ENCODE data around the gene PRKG1. TPM values are rescaled to one million over a fixed set of nuclear protein-coding genes. Genes with fewer than 3 reads are reported as not detected.
A peak's percentile ranks its signal among the peaks of the same experiment; 100 is the strongest.

Gene PRKG1
- total and polyA plus RNA-seq, 2 donors (not counting 1 experiment from before 2014, with no cell fraction given) = 45.8 to 71.8 TPM

DNA sequence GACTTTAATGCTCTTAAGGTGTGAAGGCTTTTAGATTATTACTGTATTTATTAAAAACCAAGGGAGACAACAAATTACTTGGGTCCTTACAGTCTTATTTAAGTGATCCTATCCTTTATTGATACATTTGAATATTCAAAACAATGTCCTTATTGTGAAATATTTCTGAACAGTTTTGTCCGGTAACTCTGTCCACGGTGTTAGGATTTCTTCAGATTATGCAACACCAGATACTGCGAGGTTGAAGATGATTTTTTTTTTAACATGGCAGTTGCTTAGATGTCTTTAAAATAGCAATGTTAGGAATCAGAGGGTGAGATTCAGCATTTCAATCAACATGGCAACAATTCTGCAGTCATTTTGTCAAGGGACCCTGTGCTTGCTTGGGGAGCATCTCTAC, 448.6 kb downstream of the PRKG1 start:
- peak in 1 of 2 donors; percentile 17 for DNase-seq (ENCODE audit: low read depth in 2 of 2)
- no peaks in the 10 kb centered on the region for H4K20me1 ChIP-seq (ENCODE audit: control insufficient read depth, extremely low read depth, insufficient read depth, low read length)
- H3K4me2 ChIP-seq (ENCODE audit: extremely low read depth, insufficient read depth, low read length) = no peak overlapping the region
- H3K27ac ChIP-seq (ENCODE audit: insufficient read depth, low read length) = no peak overlapping the region
- H3K79me2 ChIP-seq (ENCODE audit: control insufficient read depth, insufficient read depth, low read length) = no peaks in the 10 kb centered on the region
- no peak overlapping the region for H2AFZ ChIP-seq (ENCODE audit: low read length)
- H3K9me3 ChIP-seq (ENCODE audit: control insufficient read depth, insufficient read depth, low read depth, low read length) = no peaks in the 10 kb centered on the region
- no peak overlapping the region for H3K4me3 ChIP-seq (replicated peaks in 1 of 4; ENCODE audit: control extremely low read depth in 1 of 4, insufficient read depth in 1 of 4, low read depth in 3 of 4, low read length in 4 of 4)
- peaks cover 5% of the 10 kb centered on the region for H3K4me1 ChIP-seq (ENCODE audit: control insufficient read depth, extremely low read depth, insufficient read depth, low read length)
- no peaks in the 10 kb centered on the region for H3K27me3 ChIP-seq (ENCODE audit: control insufficient read depth, insufficient read depth, low read length)
- H3K9ac ChIP-seq (ENCODE audit: insufficient read depth, low read length) = no peak overlapping the region
- TF ChIP-seq EZH2 (IDR thresholded peaks at IDR 0.05; ENCODE audit: low read length, missing control alignments) = no peak
- TF ChIP-seq, protein P1, sequence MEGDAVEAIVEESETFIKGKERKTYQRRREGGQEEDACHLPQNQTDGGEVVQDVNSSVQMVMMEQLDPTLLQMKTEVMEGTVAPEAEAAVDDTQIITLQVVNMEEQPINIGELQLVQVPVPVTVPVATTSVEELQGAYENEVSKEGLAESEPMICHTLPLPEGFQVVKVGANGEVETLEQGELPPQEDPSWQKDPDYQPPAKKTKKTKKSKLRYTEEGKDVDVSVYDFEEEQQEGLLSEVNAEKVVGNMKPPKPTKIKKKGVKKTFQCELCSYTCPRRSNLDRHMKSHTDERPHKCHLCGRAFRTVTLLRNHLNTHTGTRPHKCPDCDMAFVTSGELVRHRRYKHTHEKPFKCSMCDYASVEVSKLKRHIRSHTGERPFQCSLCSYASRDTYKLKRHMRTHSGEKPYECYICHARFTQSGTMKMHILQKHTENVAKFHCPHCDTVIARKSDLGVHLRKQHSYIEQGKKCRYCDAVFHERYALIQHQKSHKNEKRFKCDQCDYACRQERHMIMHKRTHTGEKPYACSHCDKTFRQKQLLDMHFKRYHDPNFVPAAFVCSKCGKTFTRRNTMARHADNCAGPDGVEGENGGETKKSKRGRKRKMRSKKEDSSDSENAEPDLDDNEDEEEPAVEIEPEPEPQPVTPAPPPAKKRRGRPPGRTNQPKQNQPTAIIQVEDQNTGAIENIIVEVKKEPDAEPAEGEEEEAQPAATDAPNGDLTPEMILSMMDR (conservative IDR thresholded peaks at IDR 0.05 in 1 of 2, IDR thresholded peaks at IDR 0.05 in 1 of 2; ENCODE audit: low read depth in 1 of 2, low read length in 2 of 2) = no peak
- H3K36me3 ChIP-seq (ENCODE audit: control insufficient read depth, insufficient read depth, low read length) = no peaks in the 10 kb centered on the region

DNA sequence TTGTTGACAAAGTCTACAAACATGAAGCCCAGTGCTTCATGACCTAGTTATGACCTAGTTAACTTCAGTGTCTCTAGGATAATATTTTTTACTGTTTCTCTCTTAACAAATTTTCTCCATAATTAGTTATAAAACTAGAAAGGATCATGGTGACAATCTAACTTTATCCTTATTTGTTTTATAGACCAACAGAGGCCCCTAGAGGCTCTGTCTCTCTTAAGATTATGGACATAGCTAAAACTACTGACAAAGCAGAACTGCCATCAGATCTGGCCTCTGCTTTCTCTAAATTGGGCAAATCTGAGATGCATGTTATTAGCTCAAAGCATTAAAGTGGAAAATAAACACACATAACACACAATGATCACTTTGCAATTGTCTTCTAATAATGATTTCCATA, 449.2 kb downstream of the PRKG1 start:
- TF ChIP-seq, protein P1 (conservative IDR thresholded peaks at IDR 0.05 in 1 of 2, IDR thresholded peaks at IDR 0.05 in 1 of 2; ENCODE audit: low read depth in 1 of 2, low read length in 2 of 2) = no peak
- TF ChIP-seq EZH2 (IDR thresholded peaks at IDR 0.05; ENCODE audit: low read length, missing control alignments) = no peak
- no peak for DNase-seq (ENCODE audit: low read depth in 2 of 2)
- Histone ChIP-seq H3K79me2 (ENCODE audit: control insufficient read depth, insufficient read depth, low read length) (no peaks in the 10 kb centered on the region), H3K36me3 (ENCODE audit: control insufficient read depth, insufficient read depth, low read length) (no peaks in the 10 kb centered on the region), H3K27ac (ENCODE audit: insufficient read depth, low read length) (no peak overlapping the region), H3K4me3 (replicated peaks in 1 of 4; ENCODE audit: control extremely low read depth in 1 of 4, insufficient read depth in 1 of 4, low read depth in 3 of 4, low read length in 4 of 4) (no peak overlapping the region), H4K20me1 (ENCODE audit: control insufficient read depth, extremely low read depth, insufficient read depth, low read length) (no peaks in the 10 kb centered on the region), H3K9ac (ENCODE audit: insufficient read depth, low read length) (no peak overlapping the region), H3K27me3 (ENCODE audit: control insufficient read depth, insufficient read depth, low read length) (no peaks in the 10 kb centered on the region), H3K9me3 (ENCODE audit: control insufficient read depth, insufficient read depth, low read depth, low read length) (no peaks in the 10 kb centered on the region), H3K4me1 (ENCODE audit: control insufficient read depth, extremely low read depth, insufficient read depth, low read length) (peaks cover 5% of the 10 kb centered on the region), H3K4me2 (ENCODE audit: extremely low read depth, insufficient read depth, low read length) (no peak overlapping the region), H2AFZ (ENCODE audit: low read length) (no peak overlapping the region)

DNA sequence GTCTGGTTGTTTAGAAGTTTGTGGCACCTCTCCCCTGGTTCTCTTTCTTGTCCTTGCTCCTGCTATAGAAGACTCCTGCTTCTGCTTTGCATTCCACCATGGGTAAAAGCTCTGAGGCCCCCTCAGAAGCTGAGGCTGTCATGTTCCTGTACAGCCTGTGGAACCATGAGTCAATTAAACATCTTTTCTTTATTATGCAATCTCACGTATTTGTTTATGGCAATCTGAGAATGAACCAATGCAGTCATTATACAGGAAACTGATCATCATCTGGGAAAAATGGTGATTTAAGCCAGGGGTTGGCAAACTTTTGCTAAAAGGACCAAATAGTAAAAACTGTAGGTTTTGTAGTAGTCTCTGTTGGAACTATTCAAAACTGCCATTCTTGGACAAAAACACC, 449.8 kb downstream of the PRKG1 start:
- no peak overlapping the region for H3K27ac ChIP-seq (ENCODE audit: insufficient read depth, low read length)
- H3K4me3 ChIP-seq (replicated peaks in 1 of 4; ENCODE audit: control extremely low read depth in 1 of 4, insufficient read depth in 1 of 4, low read depth in 3 of 4, low read length in 4 of 4) = no peak overlapping the region
- H4K20me1 ChIP-seq (ENCODE audit: control insufficient read depth, extremely low read depth, insufficient read depth, low read length) = no peaks in the 10 kb centered on the region
- H2AFZ ChIP-seq (ENCODE audit: low read length) = no peak overlapping the region
- H3K9ac ChIP-seq (ENCODE audit: insufficient read depth, low read length) = no peak overlapping the region
- H3K4me2 ChIP-seq (ENCODE audit: extremely low read depth, insufficient read depth, low read length) = no peak overlapping the region
- no peaks in the 10 kb centered on the region for H3K27me3 ChIP-seq (ENCODE audit: control insufficient read depth, insufficient read depth, low read length)
- TF ChIP-seq, protein P1 (conservative IDR thresholded peaks at IDR 0.05 in 1 of 2, IDR thresholded peaks at IDR 0.05 in 1 of 2; ENCODE audit: low read depth in 1 of 2, low read length in 2 of 2) = no peak
- TF ChIP-seq EZH2 (IDR thresholded peaks at IDR 0.05; ENCODE audit: low read length, missing control alignments) = no peak
- H3K36me3 ChIP-seq (ENCODE audit: control insufficient read depth, insufficient read depth, low read length) = no peaks in the 10 kb centered on the region
- H3K9me3 ChIP-seq (ENCODE audit: control insufficient read depth, insufficient read depth, low read depth, low read length) = no peaks in the 10 kb centered on the region
- peaks cover 5% of the 10 kb centered on the region for H3K4me1 ChIP-seq (ENCODE audit: control insufficient read depth, extremely low read depth, insufficient read depth, low read length)
- no peaks in the 10 kb centered on the region for H3K79me2 ChIP-seq (ENCODE audit: control insufficient read depth, insufficient read depth, low read length)
- DNase-seq (ENCODE audit: low read depth in 2 of 2) = peak in 1 of 2 donors; percentile 51
